Eye (tissue), 1 donor: ENCODE results near the gene MISP.

Source experiments
- DNase-seq: peaks from one replicate; pipeline ENCODE4 v3.0.0-alpha.2; 2015

The MISP gene

GRCh38 chr19:811506-812048 is 60.7 kb downstream of the MISP start:
- no peak for DNase-seq

GRCh38 chr19:812049-812746 is 61.3 kb downstream of the MISP start:
- no peak for DNase-seq

DNA sequence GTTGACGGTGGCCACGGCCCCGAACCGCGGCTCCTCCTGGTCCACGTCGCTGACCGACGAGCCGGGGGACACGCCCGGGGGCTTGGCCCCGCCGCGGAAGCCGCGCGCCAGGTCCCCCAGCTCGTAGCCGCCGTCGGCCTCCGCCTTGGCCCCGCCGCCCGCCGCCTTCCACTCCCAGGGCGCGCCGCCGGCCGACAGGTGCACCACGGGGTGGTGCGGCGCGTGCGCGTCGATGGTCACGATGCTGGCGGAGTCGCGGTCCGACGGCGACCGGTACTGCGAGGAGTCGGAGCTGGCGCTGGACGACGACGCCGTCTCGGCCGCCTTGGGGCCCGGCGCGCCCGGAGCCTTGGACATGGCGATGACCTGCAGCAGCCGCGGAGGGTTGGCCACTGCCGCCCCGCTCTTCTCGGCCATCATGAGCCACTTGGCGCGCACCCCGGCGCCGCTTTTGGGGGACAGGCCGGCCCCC is 61.9 kb downstream of the MISP start:
- DNase-seq = no peak

GRCh38 chr19:813219-814151 is 62.6 kb downstream of the MISP start:
- DNase-seq = no peak
